ENCODE measurements around the gene PALMD. TPM values are rescaled to one million over a fixed set of nuclear protein-coding genes. Genes with fewer than 3 reads are reported as not detected.

PALMD gene
- total RNA-seq, 4 donors from 2014 or later, result 104 to 250 (median 135) TPM

DNA sequence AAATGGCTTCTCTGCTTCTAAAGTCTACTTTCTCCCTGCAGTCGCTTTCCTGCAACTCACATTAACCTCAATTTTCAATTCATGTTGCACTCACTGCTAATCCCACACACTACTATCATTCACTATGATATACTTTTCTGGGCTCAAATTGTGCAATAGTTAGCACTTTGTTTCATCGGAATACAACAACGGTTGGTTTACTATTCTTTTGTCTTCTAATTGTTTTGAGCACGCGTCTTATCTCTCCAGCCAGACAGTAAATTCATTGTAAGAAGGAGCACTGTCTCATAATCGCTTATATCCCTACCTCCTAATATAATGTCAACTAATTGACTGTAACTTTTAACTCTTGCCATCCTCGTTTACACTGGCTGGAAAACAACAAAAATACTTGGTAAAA is 3.9 kb upstream of the PALMD start:
- TF ChIP-seq, protein P1, sequence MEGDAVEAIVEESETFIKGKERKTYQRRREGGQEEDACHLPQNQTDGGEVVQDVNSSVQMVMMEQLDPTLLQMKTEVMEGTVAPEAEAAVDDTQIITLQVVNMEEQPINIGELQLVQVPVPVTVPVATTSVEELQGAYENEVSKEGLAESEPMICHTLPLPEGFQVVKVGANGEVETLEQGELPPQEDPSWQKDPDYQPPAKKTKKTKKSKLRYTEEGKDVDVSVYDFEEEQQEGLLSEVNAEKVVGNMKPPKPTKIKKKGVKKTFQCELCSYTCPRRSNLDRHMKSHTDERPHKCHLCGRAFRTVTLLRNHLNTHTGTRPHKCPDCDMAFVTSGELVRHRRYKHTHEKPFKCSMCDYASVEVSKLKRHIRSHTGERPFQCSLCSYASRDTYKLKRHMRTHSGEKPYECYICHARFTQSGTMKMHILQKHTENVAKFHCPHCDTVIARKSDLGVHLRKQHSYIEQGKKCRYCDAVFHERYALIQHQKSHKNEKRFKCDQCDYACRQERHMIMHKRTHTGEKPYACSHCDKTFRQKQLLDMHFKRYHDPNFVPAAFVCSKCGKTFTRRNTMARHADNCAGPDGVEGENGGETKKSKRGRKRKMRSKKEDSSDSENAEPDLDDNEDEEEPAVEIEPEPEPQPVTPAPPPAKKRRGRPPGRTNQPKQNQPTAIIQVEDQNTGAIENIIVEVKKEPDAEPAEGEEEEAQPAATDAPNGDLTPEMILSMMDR (IDR thresholded peaks at IDR 0.05; ENCODE audit: low read depth), result no peak

- TF ChIP-seq, protein P1 (IDR thresholded peaks at IDR 0.05; ENCODE audit: low read depth), result no peak
These were observed 2.7 kb upstream of the PALMD start for GRCh38 chr1:99643021-99643779.

DNA sequence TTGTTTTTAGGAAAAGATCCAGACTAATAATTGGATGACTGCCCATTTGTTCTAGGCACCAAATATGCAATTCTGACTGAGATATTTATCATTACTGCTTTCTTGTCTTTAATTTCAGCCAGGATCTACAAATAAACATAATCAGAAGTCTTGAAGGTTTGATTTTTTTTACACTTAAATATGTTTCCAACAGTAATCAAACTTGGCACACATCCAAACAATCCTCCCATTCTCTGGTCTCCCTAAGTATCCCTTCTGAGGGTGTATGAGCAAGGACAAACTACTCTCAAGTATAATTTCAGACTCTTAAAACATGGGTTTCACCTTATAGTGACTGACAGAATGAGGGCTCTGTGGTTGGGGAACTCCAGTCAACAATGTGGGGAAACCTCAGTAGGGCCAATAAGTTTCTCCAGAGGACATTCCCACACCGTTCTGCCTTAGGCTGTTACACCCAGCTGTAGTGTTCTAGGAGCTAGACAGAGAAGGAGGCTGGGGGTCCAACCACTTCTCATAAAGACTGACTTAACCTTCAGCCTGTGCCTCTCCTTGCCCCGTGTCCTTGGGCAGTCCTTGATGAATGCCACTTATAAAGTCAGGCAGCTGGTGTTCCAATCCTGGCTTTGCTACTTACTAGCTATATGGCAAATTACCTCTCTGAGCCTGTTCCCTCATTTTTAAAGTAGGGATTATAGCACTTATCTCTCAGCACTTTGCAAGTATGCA is 1.5 kb upstream of the PALMD start:
- TF ChIP-seq, protein P1 (IDR thresholded peaks at IDR 0.05; ENCODE audit: low read depth), result no peak

- TF ChIP-seq, protein P1 (IDR thresholded peaks at IDR 0.05; ENCODE audit: low read depth), result no peak
These were observed 710 bp upstream of the PALMD start for GRCh38 chr1:99645203-99645602.

- TF ChIP-seq, protein P1 (IDR thresholded peaks at IDR 0.05; ENCODE audit: low read depth), result no peak
These were observed 955 bp downstream of the PALMD start for GRCh38 chr1:99646868-99647267.

DNA sequence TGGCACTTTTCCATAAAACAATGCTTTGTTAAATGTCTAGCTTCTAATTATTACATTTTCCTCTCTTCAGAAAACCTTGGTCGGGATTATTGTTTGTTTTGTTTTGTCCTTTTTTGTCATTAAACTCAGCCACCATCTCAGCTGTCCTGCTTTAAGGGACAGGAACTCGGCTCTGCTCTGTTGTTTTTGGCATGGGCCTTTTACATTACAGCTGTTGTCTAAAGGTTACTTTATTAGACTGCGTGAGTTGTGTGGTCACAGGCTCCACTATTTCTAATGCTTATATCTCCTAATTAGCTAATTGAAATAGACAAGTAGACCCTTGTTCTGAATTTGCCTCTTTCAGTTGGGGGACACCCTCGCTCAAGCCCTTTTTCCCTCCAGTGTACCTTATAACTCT is 1.6 kb downstream of the PALMD start:
- TF ChIP-seq, protein P1 (IDR thresholded peaks at IDR 0.05; ENCODE audit: low read depth), result no peak

DNA sequence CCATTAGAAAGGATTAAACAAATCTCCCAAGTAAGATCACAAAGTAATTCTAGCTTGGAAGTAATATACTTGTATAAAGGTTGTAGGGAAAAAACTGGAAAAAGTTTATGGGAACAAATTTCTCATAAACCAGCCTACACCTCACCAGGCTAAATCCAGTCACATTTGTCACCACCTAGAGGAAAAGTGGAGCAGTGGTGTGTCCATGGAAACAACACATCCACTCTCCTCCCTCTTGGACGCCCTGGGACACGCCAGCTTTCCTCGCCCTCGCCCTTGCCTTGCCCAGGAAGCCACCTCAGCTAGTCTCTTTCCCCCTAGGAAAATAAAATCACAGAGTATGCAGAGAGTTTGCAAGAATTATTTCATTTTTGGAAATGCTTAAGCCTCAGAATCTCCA is 2.2 kb downstream of the PALMD start:
- TF ChIP-seq, protein P1 (IDR thresholded peaks at IDR 0.05; ENCODE audit: low read depth), result no peak
